Fibroblast of lung (primary cell): ENCODE results near the gene CLOCK.

ENCODE experiments used
- EZH2 ChIP-seq: IDR thresholded peaks from 2 replicates; pipeline ENCODE4 v1.5.1; 2012; ENCODE audit warnings: low read length, control low read depth, mild to moderate bottlenecking; ENCODE audit errors: missing control alignments
- TF ChIP-seq, protein P1 (sequence below), 2 donors: IDR thresholded peaks in 1 of 2; conservative IDR thresholded peaks in 1 of 2; 1 replicate in 1 of 2; 2 replicates in 1 of 2; pipeline ENCODE4 v1.5.1; 2011 to 2012; ENCODE audit warnings: low read length in 2 of 2, control low read depth in 1 of 2, inconsistent platforms in 1 of 2, low read depth in 1 of 2, mild to moderate bottlenecking in 1 of 2

DNA sequence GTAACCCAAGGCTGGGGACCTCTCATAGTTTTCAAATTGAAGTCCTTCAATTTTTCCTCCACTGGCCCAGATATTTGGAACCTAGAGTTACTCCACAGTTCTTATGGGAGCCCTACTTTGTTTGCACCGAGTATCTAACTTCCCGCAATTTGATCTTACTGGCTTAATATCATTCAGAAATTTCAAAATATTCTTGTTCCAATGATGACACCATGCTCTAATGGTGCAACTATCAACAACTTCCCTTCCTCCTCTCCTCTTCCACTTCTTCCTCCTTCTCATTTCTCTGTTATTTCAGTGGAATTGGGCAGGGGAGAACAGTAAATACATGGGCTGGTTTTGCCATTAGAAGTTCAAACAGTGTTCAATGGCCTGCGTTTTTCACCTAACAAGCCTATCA, 25.1 kb upstream of the CLOCK start:
- TF ChIP-seq, protein P1, sequence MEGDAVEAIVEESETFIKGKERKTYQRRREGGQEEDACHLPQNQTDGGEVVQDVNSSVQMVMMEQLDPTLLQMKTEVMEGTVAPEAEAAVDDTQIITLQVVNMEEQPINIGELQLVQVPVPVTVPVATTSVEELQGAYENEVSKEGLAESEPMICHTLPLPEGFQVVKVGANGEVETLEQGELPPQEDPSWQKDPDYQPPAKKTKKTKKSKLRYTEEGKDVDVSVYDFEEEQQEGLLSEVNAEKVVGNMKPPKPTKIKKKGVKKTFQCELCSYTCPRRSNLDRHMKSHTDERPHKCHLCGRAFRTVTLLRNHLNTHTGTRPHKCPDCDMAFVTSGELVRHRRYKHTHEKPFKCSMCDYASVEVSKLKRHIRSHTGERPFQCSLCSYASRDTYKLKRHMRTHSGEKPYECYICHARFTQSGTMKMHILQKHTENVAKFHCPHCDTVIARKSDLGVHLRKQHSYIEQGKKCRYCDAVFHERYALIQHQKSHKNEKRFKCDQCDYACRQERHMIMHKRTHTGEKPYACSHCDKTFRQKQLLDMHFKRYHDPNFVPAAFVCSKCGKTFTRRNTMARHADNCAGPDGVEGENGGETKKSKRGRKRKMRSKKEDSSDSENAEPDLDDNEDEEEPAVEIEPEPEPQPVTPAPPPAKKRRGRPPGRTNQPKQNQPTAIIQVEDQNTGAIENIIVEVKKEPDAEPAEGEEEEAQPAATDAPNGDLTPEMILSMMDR (conservative IDR thresholded peaks at IDR 0.05 in 1 of 2, IDR thresholded peaks at IDR 0.05 in 1 of 2; ENCODE audit: low read depth in 1 of 2, low read length in 2 of 2): no peak
- no peak for TF ChIP-seq EZH2
